ENCODE data around the gene AGAP9.
"Not testable (repeated sequence)": the region's sequence is repeated elsewhere in the genome, so short reads cannot be mapped to it uniquely, and the experiment has no call there.

AGAP9 gene

DNA sequence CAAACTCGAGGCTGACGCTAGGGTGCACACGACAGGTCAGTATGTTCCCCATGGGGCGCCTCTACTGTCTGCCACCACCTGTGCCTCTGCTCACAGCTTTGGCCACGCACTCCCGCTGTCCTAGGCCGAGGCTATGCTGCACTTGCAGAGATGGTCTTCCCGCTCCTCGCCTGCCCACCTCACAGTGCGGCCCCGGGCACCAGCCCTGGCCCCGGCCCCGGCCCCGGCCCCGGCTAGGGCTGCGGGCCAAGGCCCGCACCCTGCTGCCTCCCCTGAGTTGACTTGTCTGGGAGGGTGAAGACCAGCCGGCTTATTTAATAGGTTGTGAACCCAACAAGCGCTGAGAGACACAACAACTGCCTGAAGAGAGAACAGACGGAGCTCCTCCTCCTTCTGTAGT, at the start of gene AGAP9:
AGAP9 (minus strand) TSS at position 164 of the 400 bp plus-strand sequence; CDS start at position 52, 112 bp downstream.
- DNase-seq (ENCODE audit: low spot score), result not testable (repeated sequence)

GRCh38 chr10:47571138-47571912, 47.9 kb upstream of the AGAP9 start:
- DNase-seq (ENCODE audit: low spot score), result not testable (repeated sequence)

- not testable (repeated sequence) for DNase-seq (ENCODE audit: low spot score)
Measured at GRCh38 chr10:47566757-47567156, 43.3 kb upstream of the AGAP9 start.

DNA sequence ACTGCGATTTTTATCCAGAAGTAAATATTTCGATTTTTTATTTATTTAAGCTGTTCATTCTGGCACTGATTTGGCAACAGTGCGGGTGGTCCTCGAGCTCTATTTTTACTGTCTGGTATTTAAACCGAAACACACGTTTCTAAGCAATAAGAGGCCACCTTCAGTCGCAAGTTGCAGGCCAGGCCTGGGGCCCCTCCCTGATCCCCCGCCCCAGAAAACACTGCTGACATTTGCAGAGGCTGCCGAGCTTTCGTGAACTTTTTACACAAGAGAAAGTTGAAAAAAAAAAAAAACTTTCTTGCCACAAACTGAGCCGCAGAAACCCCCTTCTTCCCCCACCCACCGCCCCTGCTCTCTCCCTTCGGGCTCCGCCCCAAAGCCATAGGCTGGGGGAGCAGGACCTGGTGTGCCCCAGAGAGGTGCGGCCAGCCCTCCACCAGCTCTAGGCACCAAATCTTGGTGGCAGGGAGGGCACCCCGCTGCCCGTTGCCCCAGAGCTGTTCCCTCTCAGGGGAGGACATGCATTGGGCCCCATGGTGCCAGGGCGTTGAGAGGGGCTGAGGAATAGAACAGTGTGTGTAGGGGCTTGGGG, 42.8 kb upstream of the AGAP9 start:
- DNase-seq (ENCODE audit: low spot score), result not testable (repeated sequence)

DNA sequence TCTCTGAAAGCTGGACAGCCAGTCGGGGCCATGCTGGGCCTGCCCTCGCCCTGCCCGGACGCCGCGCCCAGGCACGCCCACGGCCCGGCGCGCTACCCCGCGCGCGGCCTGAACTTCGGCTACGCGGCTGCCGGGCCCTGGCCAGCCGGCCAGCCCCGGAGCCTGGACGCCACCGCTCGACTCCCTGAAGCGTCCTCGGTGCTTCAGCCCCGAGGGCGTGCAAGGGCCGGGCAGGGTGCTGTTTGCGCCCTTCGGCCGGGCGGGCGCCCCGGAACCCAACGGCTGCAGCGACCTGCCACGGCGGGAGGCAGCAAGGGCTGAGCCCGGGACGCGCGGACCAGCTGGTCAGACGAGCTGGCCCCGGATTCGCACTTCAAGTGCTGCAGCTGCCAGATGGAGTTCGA, 42.1 kb upstream of the AGAP9 start:
- not testable (repeated sequence) for DNase-seq (ENCODE audit: low spot score)

DNA sequence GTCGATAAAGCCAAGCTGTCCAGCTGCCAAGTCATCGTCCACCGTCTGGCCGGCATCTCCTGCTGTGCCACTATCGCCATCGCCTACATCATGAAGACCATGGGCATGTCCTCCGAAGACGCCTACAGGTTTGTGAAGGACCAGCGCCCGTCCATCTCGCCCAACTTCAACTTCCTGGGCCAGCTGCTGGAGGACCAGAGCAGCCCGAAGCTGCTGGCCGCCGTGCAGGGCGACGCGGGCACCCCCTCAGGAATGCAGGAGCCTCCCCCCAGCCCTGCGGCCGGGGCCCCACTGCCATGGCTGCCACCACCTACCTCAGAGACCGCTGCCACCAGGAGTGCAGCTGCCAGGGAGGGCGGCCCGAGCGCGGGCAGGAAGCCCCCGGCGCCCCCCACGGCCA, 41.5 kb upstream of the AGAP9 start:
- DNase-seq (ENCODE audit: low spot score), result not testable (repeated sequence)

DNA sequence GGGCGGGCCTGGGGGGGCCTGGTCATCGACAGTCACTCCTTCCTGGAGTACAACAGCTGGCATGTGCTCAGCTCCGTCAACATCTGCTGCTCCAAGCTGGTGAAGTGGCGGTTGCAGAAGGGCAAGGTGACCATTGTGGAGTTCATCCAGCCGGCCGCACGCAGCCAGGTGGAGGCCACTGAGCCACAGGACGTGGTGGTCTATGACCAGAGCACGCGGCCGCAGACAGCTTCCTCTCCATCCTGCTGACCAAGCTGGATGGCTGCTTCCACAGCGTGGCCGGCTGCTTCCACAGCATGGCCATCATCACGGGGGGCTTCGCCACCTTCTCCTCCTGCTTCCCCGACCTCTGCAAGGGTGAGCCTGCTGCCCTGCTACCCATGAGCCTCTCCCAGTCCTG, 40.9 kb upstream of the AGAP9 start:
- DNase-seq (ENCODE audit: low spot score), result not testable (repeated sequence)

GRCh38 chr10:47560452-47560851, 37.0 kb upstream of the AGAP9 start:
- DNase-seq (ENCODE audit: low spot score), result not testable (repeated sequence)

GRCh38 chr10:47559718-47560308, 36.4 kb upstream of the AGAP9 start:
- not testable (repeated sequence) for DNase-seq (ENCODE audit: low spot score)

DNA sequence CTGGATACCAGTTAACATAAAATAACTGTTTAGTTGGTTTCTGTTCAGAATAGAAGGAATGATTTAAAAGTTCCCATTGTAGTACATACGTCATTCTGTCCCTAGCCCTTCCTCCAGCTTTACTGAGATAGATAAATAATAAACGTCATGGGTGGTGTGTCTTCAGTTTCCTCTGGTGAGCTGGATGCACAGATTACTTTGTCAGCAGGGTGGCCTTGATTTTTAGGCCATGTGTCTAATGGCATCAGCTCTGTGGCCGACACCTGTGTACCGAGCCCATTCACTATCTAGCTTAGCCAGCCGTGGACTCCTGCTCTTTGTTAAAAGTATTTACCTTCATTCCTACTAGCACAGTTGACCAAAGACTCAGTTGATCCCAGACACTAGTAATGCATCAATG, 34.7 kb upstream of the AGAP9 start:
- DNase-seq (ENCODE audit: low spot score), result not testable (repeated sequence)

DNA sequence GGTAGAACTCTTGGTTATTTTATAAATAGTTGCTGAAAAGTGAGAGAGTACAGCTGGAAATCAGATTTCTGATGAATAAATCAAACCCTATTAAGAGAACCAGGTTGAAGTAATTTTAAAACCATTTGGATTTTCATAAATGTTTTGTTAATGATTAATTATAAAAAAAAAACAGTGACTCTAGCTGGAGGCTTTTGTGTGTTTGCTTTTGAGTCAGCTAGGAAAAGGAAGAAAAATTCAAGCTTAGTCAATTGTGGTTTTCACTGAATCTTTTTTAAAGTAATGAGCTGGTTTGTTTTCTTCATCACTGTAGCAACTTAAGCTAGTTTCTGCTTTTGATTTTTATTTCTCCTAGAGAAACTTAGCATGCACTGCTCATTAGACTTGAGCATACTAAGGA, 34.2 kb upstream of the AGAP9 start:
- DNase-seq (ENCODE audit: low spot score), result not testable (repeated sequence)

DNA sequence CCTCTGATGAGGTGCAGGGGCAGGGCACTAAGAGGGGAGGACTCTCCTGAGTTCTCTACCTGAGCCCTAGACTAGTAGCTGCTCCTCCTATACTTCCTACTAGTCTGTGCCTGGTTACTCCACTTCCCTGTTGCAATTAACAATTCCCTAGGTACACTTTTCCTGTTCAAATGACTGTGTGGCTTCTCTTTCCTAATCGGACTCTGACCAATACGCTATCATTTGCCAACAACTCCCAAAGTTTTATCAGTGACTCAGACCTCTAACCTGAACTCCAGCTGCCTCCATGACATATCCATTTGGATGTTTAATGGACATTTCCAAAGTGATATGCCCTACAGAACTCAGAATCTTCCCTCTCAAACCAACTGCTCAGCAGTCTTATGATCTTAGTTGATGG, 31.9 kb upstream of the AGAP9 start:
- not testable (repeated sequence) for DNase-seq (ENCODE audit: low spot score)

- not testable (repeated sequence) for DNase-seq (ENCODE audit: low spot score)
Measured at GRCh38 chr10:47554552-47554951, 31.1 kb upstream of the AGAP9 start.

DNA sequence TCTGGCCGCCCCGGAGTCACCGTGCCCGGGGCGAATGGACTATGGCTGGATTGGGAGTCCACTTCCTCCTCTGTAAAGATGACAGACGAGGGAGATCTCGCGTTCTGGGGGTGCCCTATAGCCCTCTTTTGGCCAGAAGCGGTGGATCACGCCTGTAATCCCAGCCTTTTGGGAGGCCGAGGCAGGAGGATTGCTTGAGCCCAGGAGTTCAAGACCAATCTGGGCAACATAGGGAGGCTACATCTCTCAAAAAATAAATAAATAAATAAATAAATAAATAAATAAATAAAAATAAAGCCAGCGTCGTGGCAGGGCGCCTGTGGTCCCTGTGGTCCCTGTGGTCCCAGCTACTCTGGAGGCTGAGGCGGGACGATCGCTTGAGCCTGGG, 30.4 kb upstream of the AGAP9 start:
- DNase-seq (ENCODE audit: low spot score), result not testable (repeated sequence)

DNA sequence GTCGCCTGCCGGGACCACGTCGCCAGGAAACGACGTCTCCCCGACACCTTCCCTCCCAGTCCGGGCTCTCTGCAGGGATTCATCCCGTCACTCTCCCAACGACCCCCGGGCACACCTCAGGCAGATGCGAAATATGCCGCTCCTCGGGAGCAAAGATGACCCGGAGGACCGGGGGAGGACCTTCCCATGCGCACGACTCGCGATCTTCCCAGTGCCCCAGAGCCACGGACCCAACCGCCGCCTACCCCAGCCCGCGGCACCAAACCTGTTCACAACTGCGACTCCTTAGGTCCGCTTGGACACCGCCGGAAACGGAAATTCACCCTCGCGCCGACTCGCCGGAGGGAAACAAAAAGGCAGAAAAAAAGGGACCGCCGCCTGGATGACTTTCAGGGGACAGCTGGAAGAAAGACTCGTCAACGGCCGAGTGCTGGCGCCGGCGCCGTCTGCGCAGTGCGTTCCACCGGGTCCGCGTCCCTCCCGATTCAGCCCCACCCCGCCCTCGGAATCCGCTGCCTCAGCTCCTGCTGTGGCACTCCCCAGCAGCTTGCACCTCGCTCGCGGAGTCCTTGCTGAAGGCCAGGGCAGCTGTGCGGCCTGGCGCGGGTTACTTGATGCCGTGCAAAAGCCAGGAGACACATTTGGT, 29.9 kb upstream of the AGAP9 start:
- peak; percentile 74 for DNase-seq (ENCODE audit: low spot score)

GRCh38 chr10:47552719-47553118, 29.3 kb upstream of the AGAP9 start:
- DNase-seq (ENCODE audit: low spot score), result peak; percentile 41

DNA sequence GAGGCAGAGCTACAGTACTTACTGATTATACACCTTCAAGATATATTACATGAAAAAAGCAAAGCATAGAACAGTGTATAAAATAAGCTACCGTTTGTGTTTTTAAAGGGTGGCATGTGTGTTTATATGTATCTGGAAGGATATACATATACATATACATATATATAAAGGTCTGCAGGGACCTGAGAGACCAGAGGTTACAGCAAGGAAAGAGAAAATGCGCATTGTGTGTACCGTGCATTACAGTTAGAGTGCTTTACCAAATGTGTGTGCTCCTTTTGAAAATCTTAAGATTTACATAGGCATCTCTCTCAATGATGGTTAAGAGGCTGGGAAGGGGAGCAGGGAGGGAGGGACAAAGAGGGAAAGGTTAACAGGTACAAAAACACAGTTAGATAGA, 23.8 kb upstream of the AGAP9 start:
- DNase-seq (ENCODE audit: low spot score), result not testable (repeated sequence)

GRCh38 chr10:47536430-47536829, 13.0 kb upstream of the AGAP9 start:
- not testable (repeated sequence) for DNase-seq (ENCODE audit: low spot score)

GRCh38 chr10:47502313-47502712, 21.1 kb downstream of the AGAP9 start:
- not testable (repeated sequence) for DNase-seq (ENCODE audit: low spot score)

DNA sequence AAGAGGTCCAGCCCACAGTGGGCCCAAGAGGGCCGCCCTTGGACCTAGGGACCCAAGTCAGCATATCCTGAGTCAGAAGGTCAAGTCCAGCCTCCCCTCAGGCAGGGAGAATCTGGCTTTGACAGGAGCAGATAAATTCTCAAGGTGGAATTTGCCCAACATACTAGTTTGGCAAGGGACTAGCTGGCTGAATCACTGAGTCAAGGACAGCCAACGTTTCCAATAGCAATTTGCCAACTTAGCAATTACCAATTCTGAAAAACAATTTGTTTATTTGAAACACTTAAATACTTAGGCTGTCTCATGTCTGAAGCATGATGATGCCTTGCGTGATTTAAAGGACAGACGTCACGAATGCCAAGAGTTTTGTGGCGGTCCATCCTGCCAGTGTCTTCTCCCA, 29.2 kb downstream of the AGAP9 start:
- DNase-seq (ENCODE audit: low spot score), result not testable (repeated sequence)

GRCh38 chr10:47491600-47491999, 31.8 kb downstream of the AGAP9 start, which contains the start of gene FAM25G:
FAM25G (minus strand) TSS chr10:47491700; CDS start chr10:47491674, 26 bp downstream.
- not testable (repeated sequence) for DNase-seq (ENCODE audit: low spot score)

DNA sequence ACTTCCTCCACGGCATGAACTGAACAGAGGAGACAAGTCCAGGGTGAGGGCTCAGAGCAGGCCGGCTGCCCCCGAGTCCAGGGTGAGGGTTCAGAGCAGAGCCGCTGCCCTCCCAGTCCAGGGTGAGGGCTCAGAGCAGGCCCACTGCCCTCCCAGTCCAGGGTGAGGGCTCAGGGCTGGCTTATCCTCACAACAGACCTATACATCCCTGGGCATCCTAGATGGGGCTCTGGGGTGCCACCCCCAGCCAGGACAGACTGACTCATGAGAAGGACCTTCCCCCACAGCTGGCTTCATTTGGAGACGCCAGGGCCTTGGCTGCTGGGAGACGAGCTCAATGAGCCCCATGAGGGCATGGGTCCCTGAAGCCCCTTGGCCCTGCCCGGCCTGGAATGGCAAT, 33.8 kb downstream of the AGAP9 start:
- not testable (repeated sequence) for DNase-seq (ENCODE audit: low spot score)

All from SW480 (cell line).